K562 (cell line): ENCODE measurements around the gene PPP1R12C. TPM values are rescaled to one million over a fixed set of nuclear protein-coding genes. Genes with fewer than 3 reads are reported as not detected.
A peak's percentile ranks its signal among the peaks of the same experiment; 100 is the strongest.

Experiments
- CHD1 ChIP-seq: fragments of 200-600 bp; sonication (generic); IDR thresholded peaks from one replicate; pipeline ENCODE4 v1.6.1; 2012; ENCODE audit warnings: mild to moderate bottlenecking, moderate library complexity, low read length, inconsistent platforms
- KDM2B ChIP-seq: fragments of 250-450 bp; sonication (Bioruptor Pico); IDR thresholded peaks from 2 replicates; pipeline ENCODE4 v1.8.0; 2021; ENCODE audit warnings: mild to moderate bottlenecking, moderate library complexity
- KLF13 ChIP-seq: fragments of 450-650 bp; IDR thresholded peaks from 2 replicates; pipeline ENCODE4 v1.6.1; 2016; ENCODE audit warnings: missing genetic modification characterization, low read depth, mild to moderate bottlenecking, missing compliant biosample characterization, moderate library complexity, borderline replicate concordance
- MEIS2 ChIP-seq: fragments of 450-650 bp; IDR thresholded peaks from 2 replicates; pipeline ENCODE4 v1.6.1; 2014; ENCODE audit warnings: mild to moderate bottlenecking; ENCODE audit not compliant: partially characterized antibody
- PCBP2 ChIP-seq: fragments of 200-400 bp; formaldehyde crosslinking; IDR thresholded peaks from 2 replicates; pipeline ENCODE4 v1.6.1; 2018; ENCODE audit warnings: low read length, low read depth, mild to moderate bottlenecking, moderate library complexity; ENCODE audit not compliant: poor library complexity, severe bottlenecking
- PHF8 ChIP-seq: fragments of 200-600 bp; sonication (generic); IDR thresholded peaks from 2 replicates; pipeline ENCODE4 v1.6.1; 2012; ENCODE audit warnings: mixed run types, mild to moderate bottlenecking, inconsistent platforms, low read length, moderate library complexity, borderline replicate concordance
- RBFOX2 ChIP-seq: fragments of 200-400 bp; formaldehyde crosslinking; IDR thresholded peaks from 2 replicates; pipeline ENCODE4 v1.6.1; 2017; ENCODE audit warnings: low read depth, mild to moderate bottlenecking, low read length, moderate library complexity
- RBM22 ChIP-seq: fragments of 200-400 bp; formaldehyde crosslinking; IDR thresholded peaks from 2 replicates; pipeline ENCODE4 v1.6.1; 2018; ENCODE audit warnings: low read length, low read depth; ENCODE audit not compliant: poor library complexity, severe bottlenecking
- SRF ChIP-seq, 2 experiments: fragments of 250-450, 450-650 bp in 1 of 2; sonication (Bioruptor Pico) in 1 of 2; sonication (generic) in 1 of 2; formaldehyde crosslinking; IDR thresholded peaks; 2 replicates each; pipeline versions ENCODE4 v1.5.0 to v1.5.1; 2020 to 2022; ENCODE audit warnings: mild to moderate bottlenecking in 1 of 2, missing genetic modification reagents in 1 of 2
- ZBTB17 ChIP-seq: fragments of 450-650 bp; formaldehyde crosslinking; IDR thresholded peaks from 2 replicates; pipeline ENCODE4 v1.4.0; 2020; ENCODE audit warnings: mild to moderate bottlenecking
- ZNF217 ChIP-seq: sonication (generic); formaldehyde crosslinking; IDR thresholded peaks from 2 replicates; pipeline ENCODE4 v1.8.0; 2022; ENCODE audit warnings: mild to moderate bottlenecking, missing genetic modification reagents
- ZNF224 ChIP-seq: sonication (generic); formaldehyde crosslinking; IDR thresholded peaks from 2 replicates; pipeline ENCODE4 v1.8.0; 2022; ENCODE audit warnings: mild to moderate bottlenecking, missing genetic modification reagents
- polyA plus RNA-seq, 8 experiments: library from polyadenylated mRNA; depleted of rRNA in 4 of 8; stranded (reverse) in 5 of 8; unstranded in 3 of 8; fragments of >200 nt; fragmentation: Nextera tagmentation in 2 of 8; fragmentation: Illumina TruSeq in 1 of 8; extraction: Ambion mirVana in 2 of 8; extraction: Trizol in 1 of 8; gene quantifications; 2 replicates each; pipeline versions ENCODE4 v1.2.1 to v1.2.3, GENCODE V29; 2011 to 2014; ENCODE audit warnings: inconsistent platforms in 1 of 8, missing spikeins in 1 of 8
- total RNA-seq, 7 experiments: library from RNA; depleted of rRNA in 6 of 7; stranded (reverse); fragments of >200 nt in 6 of 7; fragmentation: Illumina TruSeq in 2 of 7; extraction: Trizol in 2 of 7; gene quantifications; 2 replicates each; pipeline versions ENCODE4 v1.2.1 to v1.2.3, GENCODE V29; 2011 to 2021; ENCODE audit warnings: low replicate concordance in 1 of 7
- TF ChIP-seq, protein P1 (sequence below): sonication (generic); formaldehyde crosslinking; IDR thresholded peaks from 2 replicates; pipeline ENCODE4 v1.8.0; 2022; ENCODE audit warnings: mild to moderate bottlenecking, missing genetic modification reagents, borderline replicate concordance
- TF ChIP-seq, protein P2 (sequence below): IDR thresholded peaks from 3 replicates; pipeline ENCODE4 v1.6.1; 2011; ENCODE audit warnings: borderline replicate concordance, mild to moderate bottlenecking, moderate library complexity; ENCODE audit not compliant: insufficient read length; ENCODE audit errors: extremely low read depth
- TF ChIP-seq, protein P3 (sequence below), 2 experiments: IDR thresholded peaks; 2 replicates each; pipeline ENCODE4 v1.6.1; 2012; ENCODE audit warnings: improper control_type of control experiment in 2 of 2, low read depth in 2 of 2, low read length in 2 of 2, borderline replicate concordance in 1 of 2
- TF ChIP-seq, protein P4 (sequence below), 2 experiments: fragments of 450-650 bp; IDR thresholded peaks; 2 replicates each; pipeline ENCODE4 v1.6.1; 2016

Gene PPP1R12C
- total and polyA plus RNA-seq, 9 of the 15 experiments (the other 6 are each of a cell fraction or from before 2014, with no cell fraction given), result 1.8 to 136 (median 33.7) TPM

DNA sequence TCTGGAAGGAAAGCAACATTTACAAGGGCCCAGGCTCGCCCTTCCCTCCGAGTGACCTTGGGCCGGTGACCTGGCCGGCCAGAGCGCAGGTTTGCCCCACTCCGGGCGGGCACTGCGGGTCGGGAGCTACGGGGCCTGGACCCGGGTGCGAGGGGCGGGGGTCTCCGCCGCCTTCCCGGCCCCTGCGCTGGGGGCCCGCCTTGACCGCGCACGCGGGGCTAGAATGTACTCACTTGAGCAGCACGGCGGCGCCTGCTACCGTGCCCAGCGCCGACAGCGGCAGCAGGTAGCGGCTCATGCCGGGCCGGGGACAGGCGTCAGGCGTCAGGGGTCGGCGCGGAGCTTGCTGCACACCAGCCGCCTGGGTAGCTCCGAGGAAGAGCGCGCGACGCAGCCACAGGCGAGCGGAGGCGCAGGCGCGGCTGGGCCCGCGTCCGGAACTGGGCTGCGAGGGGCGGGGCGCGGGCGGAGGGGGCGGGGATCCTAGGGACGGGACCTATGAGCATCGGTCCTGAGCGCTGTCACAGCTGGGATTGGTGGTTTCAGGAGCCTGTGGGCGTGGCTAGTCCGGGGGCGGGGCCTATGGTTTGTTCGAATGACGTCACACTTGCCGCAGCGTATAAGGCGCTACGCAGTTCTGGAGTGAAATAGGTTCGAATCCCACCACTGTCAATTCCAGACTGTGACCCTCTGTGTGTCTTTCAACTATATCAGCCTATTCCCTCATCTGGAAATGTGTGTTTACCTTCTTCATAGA, 54.5 kb downstream of the PPP1R12C start, which contains the start of gene RDH13 (continued):
- TF ChIP-seq, protein P1, sequence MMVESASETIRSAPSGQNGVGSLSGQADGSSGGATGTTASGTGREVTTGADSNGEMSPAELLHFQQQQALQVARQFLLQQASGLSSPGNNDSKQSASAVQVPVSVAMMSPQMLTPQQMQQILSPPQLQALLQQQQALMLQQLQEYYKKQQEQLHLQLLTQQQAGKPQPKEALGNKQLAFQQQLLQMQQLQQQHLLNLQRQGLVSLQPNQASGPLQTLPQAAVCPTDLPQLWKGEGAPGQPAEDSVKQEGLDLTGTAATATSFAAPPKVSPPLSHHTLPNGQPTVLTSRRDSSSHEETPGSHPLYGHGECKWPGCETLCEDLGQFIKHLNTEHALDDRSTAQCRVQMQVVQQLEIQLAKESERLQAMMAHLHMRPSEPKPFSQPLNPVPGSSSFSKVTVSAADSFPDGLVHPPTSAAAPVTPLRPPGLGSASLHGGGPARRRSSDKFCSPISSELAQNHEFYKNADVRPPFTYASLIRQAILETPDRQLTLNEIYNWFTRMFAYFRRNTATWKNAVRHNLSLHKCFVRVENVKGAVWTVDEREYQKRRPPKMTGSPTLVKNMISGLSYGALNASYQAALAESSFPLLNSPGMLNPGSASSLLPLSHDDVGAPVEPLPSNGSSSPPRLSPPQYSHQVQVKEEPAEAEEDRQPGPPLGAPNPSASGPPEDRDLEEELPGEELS, result 0 out of 2 replicates have a peak, but pooled peaks have one; percentile 80
- TF ChIP-seq SRF (CRISPR knock-in tag; IDR thresholded peaks at IDR 0.05) (0 out of 4 replicates have a peak, but pooled peaks of 1 of the 2 experiments have one; percentile 17), ZBTB17 (CRISPR knock-in tag) (no peak), MEIS2 (peak; percentile 48), PCBP2 (no peak), KLF13 (tag) (no peak), RBFOX2 (peak; percentile 86), ZNF217 (CRISPR knock-in tag) (no peak), KDM2B (CRISPR knock-in tag) (0 out of 2 replicates have a peak, but pooled peaks have one; percentile 70), RBM22 (peak; percentile 71), PHF8 (peak; percentile 76; the same call in 1 of the 2 replicates), CHD1 (peak; percentile 56), ZNF224 (peak; percentile 75; the same call in 1 of the 2 replicates)
- TF ChIP-seq, protein P2, sequence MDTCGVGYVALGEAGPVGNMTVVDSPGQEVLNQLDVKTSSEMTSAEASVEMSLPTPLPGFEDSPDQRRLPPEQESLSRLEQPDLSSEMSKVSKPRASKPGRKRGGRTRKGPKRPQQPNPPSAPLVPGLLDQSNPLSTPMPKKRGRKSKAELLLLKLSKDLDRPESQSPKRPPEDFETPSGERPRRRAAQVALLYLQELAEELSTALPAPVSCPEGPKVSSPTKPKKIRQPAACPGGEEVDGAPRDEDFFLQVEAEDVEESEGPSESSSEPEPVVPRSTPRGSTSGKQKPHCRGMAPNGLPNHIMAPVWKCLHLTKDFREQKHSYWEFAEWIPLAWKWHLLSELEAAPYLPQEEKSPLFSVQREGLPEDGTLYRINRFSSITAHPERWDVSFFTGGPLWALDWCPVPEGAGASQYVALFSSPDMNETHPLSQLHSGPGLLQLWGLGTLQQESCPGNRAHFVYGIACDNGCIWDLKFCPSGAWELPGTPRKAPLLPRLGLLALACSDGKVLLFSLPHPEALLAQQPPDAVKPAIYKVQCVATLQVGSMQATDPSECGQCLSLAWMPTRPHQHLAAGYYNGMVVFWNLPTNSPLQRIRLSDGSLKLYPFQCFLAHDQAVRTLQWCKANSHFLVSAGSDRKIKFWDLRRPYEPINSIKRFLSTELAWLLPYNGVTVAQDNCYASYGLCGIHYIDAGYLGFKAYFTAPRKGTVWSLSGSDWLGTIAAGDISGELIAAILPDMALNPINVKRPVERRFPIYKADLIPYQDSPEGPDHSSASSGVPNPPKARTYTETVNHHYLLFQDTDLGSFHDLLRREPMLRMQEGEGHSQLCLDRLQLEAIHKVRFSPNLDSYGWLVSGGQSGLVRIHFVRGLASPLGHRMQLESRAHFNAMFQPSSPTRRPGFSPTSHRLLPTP, result peak; percentile 99
- TF ChIP-seq, protein P3, sequence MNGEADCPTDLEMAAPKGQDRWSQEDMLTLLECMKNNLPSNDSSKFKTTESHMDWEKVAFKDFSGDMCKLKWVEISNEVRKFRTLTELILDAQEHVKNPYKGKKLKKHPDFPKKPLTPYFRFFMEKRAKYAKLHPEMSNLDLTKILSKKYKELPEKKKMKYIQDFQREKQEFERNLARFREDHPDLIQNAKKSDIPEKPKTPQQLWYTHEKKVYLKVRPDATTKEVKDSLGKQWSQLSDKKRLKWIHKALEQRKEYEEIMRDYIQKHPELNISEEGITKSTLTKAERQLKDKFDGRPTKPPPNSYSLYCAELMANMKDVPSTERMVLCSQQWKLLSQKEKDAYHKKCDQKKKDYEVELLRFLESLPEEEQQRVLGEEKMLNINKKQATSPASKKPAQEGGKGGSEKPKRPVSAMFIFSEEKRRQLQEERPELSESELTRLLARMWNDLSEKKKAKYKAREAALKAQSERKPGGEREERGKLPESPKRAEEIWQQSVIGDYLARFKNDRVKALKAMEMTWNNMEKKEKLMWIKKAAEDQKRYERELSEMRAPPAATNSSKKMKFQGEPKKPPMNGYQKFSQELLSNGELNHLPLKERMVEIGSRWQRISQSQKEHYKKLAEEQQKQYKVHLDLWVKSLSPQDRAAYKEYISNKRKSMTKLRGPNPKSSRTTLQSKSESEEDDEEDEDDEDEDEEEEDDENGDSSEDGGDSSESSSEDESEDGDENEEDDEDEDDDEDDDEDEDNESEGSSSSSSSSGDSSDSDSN (IDR thresholded peaks at IDR 0.05; ENCODE audit: borderline replicate concordance in 1 of 2, low read depth in 2 of 2, low read length in 2 of 2), result peak in 1 of 2 experiments; percentile 67; a peak in 1 of 4 replicates
- TF ChIP-seq, protein P4, sequence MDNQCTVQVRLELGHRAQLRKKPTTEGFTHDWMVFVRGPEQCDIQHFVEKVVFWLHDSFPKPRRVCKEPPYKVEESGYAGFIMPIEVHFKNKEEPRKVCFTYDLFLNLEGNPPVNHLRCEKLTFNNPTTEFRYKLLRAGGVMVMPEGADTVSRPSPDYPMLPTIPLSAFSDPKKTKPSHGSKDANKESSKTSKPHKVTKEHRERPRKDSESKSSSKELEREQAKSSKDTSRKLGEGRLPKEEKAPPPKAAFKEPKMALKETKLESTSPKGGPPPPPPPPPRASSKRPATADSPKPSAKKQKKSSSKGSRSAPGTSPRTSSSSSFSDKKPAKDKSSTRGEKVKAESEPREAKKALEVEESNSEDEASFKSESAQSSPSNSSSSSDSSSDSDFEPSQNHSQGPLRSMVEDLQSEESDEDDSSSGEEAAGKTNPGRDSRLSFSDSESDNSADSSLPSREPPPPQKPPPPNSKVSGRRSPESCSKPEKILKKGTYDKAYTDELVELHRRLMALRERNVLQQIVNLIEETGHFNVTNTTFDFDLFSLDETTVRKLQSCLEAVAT (IDR thresholded peaks at IDR 0.05), result 0 out of 4 replicates have a peak, but pooled peaks of 1 of the 2 experiments have one; percentile 5
